OCI-LY1 (cell line): ENCODE results near the gene TBL3.

Experiments used
- CTCF ChIP-seq: fragments of 200-600 bp; sonication (generic), shearing (Covaris generic); IDR thresholded peaks from 2 replicates; pipeline ENCODE4 v1.5.1; 2017; ENCODE audit warnings: mild to moderate bottlenecking, antibody characterized with exemption, low read length, moderate library complexity, mixed read lengths
- EZH2 ChIP-seq: fragments of 200-600 bp; sonication (generic), shearing (Covaris generic); IDR thresholded peaks from 2 replicates; pipeline ENCODE4 v1.8.0; 2017; ENCODE audit warnings: borderline replicate concordance, mixed run types, mild to moderate bottlenecking, antibody characterized with exemption, low read length, moderate library complexity, mixed read lengths

- no peak for TF ChIP-seq CTCF
- TF ChIP-seq EZH2: no peak
Measured at GRCh38 chr16:1990101-1990350, 18.2 kb downstream of the TBL3 start.
